ENCODE data around the gene UBE2O. TPM values are rescaled to one million over a fixed set of nuclear protein-coding genes. Genes with fewer than 3 reads are reported as not detected.

The UBE2O gene
- total RNA-seq, 2 experiments from 2014 or later: 43.4 to 79.6 TPM

DNA sequence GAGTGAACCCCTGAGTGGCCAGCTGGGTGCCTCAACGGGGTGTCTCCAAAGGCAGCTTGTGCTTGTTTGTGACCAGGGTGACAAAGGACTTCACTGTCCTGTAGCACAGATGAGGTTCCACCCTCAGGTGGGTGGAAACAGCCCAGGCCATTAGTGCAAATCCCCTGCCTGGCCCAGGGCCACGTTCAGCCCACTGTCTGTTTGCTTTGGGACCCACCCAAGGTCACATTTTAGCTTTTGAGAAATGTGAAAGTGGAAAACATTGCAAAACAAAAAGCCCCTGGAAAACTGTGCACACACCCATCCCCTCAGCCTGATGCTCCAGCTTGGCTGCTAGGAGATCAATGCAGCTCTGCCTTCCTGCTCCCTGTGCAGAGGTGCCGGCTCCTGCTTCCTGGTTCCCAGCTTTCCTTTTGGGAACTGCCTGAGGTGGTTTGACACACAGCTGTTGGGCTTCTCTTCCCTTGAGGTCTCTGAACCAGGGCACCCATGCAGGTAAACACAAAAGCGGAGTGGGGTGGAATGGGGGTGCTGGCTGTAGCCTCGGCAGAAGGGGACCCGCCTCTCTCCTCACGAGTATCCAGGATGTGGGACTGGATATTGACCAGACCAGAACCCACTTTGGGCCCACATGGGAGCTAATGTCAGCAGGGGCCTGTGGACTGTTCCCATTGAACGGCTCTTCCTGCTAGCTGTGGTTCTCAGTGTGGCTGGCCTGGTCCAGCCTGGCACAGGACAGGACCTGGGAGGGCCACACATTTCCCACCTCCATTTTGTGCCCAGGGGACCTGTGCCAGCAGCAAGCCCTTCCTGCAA, 76.4 kb downstream of the UBE2O start:
- BruUV-seq (replicated peaks): no TSS peak
- no peak overlapping the region for H2AFZ ChIP-seq (ENCODE audit: low read length)

GRCh38 chr17:76371656-76372628, 81.0 kb downstream of the UBE2O start:
- Histone ChIP-seq H3K9me2 (ENCODE audit: insufficient read depth, low read length) (no peaks in the 10 kb centered on the region), H3K9me3 (ENCODE audit: low read length) (no peaks in the 10 kb centered on the region), H3K27ac (ENCODE audit: low read depth, low read length, poor library complexity, severe bottlenecking) (no peak overlapping the region), H3K36me3 (ENCODE audit: insufficient read depth, low read length) (no peaks in the 10 kb centered on the region), H4K20me1 (ENCODE audit: insufficient read depth, low read length) (no peaks in the 10 kb centered on the region), H3K79me2 (ENCODE audit: insufficient read depth, low read depth, low read length) (no peaks in the 10 kb centered on the region), H2AFZ (ENCODE audit: low read length) (no peak overlapping the region), H3K4me3 (ENCODE audit: low read depth, low read length, poor library complexity, severe bottlenecking) (no peak overlapping the region), H3K4me2 (ENCODE audit: low read length) (no peak overlapping the region), H3K4me1 (ENCODE audit: insufficient read depth, low read length, poor library complexity, severe bottlenecking) (no peaks in the 10 kb centered on the region)
- intact Hi-C loops (cut with micrococcal nuclease; ENCODE audit: unreplicated experiment): no loop called here
- DNase-seq (ENCODE audit: low spot score): no peak
- ChIA-PET CTCF (ENCODE audit: unreplicated experiment) (no interaction called here), POLR2A (interaction anchor here (0.6 kb wide), 1 partner anchor 11 kb away, joined by 4 read pairs; no protein-coding TSS in a partner anchor)
- BruUV-seq (replicated peaks): no TSS peak
- TF ChIP-seq EZH2phosphoT487 (IDR thresholded peaks at IDR 0.05; ENCODE audit: borderline replicate concordance, low read depth, low read length): no peak

More for the DNA sequence above, 76.4 kb downstream of the UBE2O start:
- no peak overlapping the region for H3K27ac ChIP-seq (ENCODE audit: low read depth, low read length, poor library complexity, severe bottlenecking)
- CTCF ChIA-PET (ENCODE audit: unreplicated experiment): interaction anchor here (0.6 kb wide), 1 partner anchor 72 kb away, joined by 3 read pairs; no protein-coding TSS in a partner anchor
- POLR2A ChIA-PET: no interaction called here
- H3K4me2 ChIP-seq (ENCODE audit: low read length): no peak overlapping the region
- intact Hi-C loops (cut with micrococcal nuclease; ENCODE audit: unreplicated experiment): no loop called here
- no peak overlapping the region for H3K4me3 ChIP-seq (ENCODE audit: low read depth, low read length, poor library complexity, severe bottlenecking)
- no peaks in the 10 kb centered on the region for H3K9me2 ChIP-seq (ENCODE audit: insufficient read depth, low read length)
- H3K4me1 ChIP-seq (ENCODE audit: insufficient read depth, low read length, poor library complexity, severe bottlenecking): no peaks in the 10 kb centered on the region
- no peaks in the 10 kb centered on the region for H3K9me3 ChIP-seq (ENCODE audit: low read length)
- no peaks in the 10 kb centered on the region for H3K79me2 ChIP-seq (ENCODE audit: insufficient read depth, low read depth, low read length)
- H3K36me3 ChIP-seq (ENCODE audit: insufficient read depth, low read length): no peaks in the 10 kb centered on the region
- no peaks in the 10 kb centered on the region for H4K20me1 ChIP-seq (ENCODE audit: insufficient read depth, low read length)
- no peak for TF ChIP-seq CTCF (conservative IDR thresholded peaks at IDR 0.05; ENCODE audit: low read length)
- no peak for TF ChIP-seq EZH2phosphoT487 (IDR thresholded peaks at IDR 0.05; ENCODE audit: borderline replicate concordance, low read depth, low read length)
- DNase-seq (ENCODE audit: low spot score): no peak
